ENCODE measurements around the gene ACKR2.
A peak's percentile ranks its signal among the peaks of the same experiment; 100 is the strongest.
"Not testable (repeated sequence)": the region's sequence is repeated elsewhere in the genome, so short reads cannot be mapped to it uniquely, and the experiment has no call there.

Gene ACKR2

DNA sequence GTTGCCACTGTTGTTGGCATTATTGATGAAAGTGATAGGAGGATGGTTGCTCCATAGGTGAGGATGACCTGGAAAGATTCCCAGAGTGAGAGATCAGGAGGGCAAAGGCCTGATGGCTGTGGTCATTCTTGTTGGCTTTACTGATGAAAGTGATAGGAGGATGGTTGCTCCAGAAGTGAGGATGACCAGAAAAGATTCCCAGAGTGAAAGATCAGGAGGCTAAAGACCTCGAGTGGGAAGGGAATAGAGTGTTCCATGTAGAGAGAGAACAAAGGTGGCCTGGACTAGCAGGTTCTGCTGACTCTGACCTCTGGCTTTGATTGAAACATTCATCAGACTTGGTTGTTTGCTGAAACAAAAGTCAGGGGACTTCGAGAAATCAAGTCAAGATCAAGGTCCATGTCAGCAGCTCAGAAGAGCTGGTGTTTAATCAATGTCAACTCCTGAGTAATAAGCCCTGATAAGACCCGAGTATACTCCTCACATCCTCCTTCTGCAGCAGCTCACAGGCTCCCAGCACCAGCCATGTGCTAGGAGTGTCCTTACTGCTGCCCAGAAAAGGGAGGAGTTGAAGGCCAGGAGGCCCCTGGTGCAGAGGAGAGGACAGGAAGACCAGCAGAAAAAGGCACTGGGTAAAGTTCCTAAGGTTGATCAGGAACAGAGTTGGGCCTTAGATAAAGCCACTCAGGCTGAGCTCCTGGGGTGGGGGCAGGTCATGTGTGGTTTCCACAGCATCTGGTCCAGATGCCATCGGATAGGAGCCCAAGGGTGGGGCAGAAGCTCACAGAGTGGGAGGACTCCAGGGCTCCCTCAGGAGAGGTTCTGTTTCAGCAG, 46.5 kb downstream of the ACKR2 start:
- no peak for DNase-seq (ENCODE audit: low read depth, low spot score)

DNA sequence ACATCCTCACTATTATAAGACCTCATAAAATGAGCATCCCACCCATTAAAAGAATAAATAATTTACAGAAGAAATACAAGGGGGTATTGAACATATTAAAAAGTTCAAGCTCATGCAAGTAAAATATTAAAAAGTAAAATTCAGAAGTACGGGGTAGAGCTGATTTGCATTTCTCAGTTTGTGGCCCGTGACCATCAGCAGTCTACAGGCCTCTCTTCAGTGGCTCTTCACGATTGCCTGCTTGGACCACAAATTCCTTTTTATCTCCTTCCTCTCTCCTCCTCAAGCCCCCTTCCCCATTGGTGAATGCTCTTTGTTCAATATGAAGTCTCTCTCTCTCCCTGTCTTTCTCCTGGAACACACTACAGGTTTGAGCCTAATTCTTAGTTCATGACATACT, 47.3 kb downstream of the ACKR2 start:
- DNase-seq (ENCODE audit: low read depth, low spot score), result no peak

DNA sequence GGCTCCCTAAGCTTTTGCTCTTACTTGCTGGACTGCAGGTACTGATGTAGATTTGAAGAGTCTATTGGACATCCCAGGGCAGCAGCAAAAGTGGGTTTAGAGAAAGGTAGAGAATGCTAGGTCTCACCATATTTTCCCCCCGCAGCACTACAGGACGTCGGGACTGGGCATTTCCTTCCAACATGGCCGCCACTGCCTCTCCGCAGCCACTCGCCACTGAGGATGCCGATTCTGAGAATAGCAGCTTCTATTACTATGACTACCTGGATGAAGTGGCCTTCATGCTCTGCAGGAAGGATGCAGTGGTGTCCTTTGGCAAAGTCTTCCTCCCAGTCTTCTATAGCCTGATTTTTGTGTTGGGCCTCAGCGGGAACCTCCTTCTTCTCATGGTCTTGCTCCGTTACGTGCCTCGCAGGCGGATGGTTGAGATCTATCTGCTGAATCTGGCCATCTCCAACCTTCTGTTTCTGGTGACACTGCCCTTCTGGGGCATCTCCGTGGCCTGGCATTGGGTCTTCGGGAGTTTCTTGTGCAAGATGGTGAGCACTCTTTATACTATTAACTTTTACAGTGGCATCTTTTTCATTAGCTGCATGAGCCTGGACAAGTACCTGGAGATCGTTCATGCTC, 55.2 kb downstream of the ACKR2 start:
- DNase-seq (ENCODE audit: low read depth, low spot score), result no peak

GRCh38 chr3:42865256-42865655, 56.0 kb downstream of the ACKR2 start:
- DNase-seq (ENCODE audit: low read depth, low spot score), result no peak

- no peak for DNase-seq (ENCODE audit: low read depth, low spot score)
Measured at GRCh38 chr3:42867138-42867537, 57.9 kb downstream of the ACKR2 start.

- no peak for DNase-seq (ENCODE audit: low read depth, low spot score)
Measured at GRCh38 chr3:42868841-42869240, 59.6 kb downstream of the ACKR2 start.

GRCh38 chr3:42871592-42872196, 62.4 kb downstream of the ACKR2 start:
- DNase-seq (ENCODE audit: low read depth, low spot score), result no peak

GRCh38 chr3:42872718-42873117, 63.5 kb downstream of the ACKR2 start:
- no peak for DNase-seq (ENCODE audit: low read depth, low spot score)

GRCh38 chr3:42873221-42873982, 64.2 kb downstream of the ACKR2 start:
- DNase-seq (ENCODE audit: low read depth, low spot score), result no peak

DNA sequence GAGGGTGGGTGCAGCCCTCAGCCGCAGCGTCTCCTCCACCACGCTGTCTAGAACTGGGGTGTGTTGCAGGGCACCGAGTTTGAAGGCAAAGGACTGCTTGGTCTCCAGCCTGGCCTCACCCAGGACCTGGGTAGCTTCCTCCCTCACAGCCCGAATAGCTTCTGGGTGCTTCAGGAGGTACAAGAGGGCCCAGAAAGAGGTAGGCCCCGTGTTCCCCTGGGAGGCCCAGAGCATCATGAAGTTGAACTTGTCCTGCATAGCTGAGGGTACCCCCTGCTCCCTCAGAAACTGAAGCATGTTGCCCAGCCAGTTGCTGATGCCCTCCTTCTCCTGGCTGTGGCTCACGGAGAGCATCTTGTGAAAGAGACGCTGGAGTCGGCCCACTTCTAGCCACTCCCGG, 65.5 kb downstream of the ACKR2 start:
- DNase-seq (ENCODE audit: low read depth, low spot score), result no peak

DNA sequence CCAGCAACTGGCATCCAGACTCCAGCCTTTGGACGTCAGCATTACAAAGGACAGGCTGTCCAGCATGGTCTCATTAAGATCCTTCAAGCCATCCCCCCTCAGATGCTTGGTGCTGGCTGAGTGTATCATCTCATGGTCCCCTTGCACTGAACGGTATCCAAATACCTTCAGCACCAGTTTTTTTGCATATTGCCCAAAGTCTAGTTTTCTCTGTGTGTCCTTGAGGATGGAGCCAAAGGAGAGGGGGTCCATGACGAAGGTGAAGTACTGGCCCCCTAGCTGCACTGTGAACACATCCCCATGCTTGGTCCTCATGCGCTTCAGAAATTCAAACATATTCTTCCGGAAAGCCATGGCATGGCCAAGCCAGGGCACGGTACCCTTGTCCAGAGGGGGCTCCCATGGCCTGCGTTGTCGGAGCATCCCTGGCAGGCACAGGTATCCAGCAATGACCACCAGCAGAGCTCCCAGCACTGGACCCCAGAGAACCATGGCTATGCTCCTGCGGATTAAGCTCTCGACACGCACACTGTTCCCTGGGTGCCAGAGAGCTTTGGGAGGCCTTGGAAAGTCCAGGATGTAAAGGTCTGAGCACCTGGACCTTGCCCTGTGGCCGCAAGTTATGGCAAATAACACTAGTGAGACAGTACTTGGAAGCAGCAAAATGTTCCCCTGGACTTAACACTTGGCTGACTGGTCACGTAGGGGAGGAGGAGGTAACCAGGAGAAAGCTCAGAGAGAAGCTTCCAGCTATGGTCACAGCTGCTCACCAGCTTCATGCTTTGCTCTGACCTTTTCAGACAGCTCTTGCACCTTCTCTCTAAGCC, 66.3 kb downstream of the ACKR2 start, which contains the start of gene CYP8B1:
TSS of gene CYP8B1 (minus strand) at position 555 of the 827 bp plus-strand sequence. CDS start at position 492, 63 bp downstream.
- DNase-seq (ENCODE audit: low read depth, low spot score), result no peak

- no peak for DNase-seq (ENCODE audit: low read depth, low spot score)
Measured at GRCh38 chr3:42876401-42876800, 67.2 kb downstream of the ACKR2 start.

GRCh38 chr3:42876940-42877720, 67.9 kb downstream of the ACKR2 start:
- DNase-seq (ENCODE audit: low read depth, low spot score), result no peak

DNA sequence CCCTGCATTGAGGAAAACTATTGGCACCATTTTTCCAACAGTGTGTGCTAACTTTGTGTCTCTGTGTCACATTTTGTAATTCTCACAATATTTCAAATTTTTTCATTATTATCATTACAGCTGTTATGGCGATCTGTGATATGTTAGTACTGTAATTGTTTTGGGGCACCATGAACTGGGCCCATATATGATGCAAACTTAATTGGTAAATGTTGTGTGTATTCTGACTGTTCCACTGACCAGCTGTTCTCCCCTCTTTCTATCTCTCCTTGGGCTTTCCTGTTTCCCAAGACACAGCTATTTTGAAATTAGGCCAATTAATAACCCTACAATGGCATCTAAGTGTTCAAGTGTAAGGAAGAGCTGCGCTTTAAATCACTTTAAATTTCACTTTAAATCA, 68.6 kb downstream of the ACKR2 start:
- DNase-seq (ENCODE audit: low read depth, low spot score), result no peak

DNA sequence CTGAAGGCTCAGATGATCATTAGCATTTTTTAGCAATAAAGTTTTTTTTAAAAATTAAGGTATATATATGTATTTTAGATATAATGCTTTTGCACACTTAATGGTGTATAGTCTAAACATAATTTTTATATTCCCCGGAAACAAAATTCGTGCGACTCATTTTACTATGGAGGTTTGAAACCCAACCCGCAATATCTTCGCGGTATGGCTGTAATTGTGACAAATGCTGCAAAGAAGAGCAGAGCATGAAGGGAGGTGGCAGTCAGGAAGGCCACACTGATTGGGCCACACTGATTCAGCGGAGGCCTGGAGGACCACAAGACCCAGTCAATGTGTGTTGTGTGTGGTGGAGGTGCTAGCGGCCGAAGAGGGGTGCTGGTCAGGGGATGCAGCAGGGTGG, 70.9 kb downstream of the ACKR2 start:
- DNase-seq (ENCODE audit: low read depth, low spot score), result no peak

- peak; percentile 2 for DNase-seq (ENCODE audit: low read depth, low spot score)
Measured at GRCh38 chr3:42880601-42881451, 71.6 kb downstream of the ACKR2 start.

DNA sequence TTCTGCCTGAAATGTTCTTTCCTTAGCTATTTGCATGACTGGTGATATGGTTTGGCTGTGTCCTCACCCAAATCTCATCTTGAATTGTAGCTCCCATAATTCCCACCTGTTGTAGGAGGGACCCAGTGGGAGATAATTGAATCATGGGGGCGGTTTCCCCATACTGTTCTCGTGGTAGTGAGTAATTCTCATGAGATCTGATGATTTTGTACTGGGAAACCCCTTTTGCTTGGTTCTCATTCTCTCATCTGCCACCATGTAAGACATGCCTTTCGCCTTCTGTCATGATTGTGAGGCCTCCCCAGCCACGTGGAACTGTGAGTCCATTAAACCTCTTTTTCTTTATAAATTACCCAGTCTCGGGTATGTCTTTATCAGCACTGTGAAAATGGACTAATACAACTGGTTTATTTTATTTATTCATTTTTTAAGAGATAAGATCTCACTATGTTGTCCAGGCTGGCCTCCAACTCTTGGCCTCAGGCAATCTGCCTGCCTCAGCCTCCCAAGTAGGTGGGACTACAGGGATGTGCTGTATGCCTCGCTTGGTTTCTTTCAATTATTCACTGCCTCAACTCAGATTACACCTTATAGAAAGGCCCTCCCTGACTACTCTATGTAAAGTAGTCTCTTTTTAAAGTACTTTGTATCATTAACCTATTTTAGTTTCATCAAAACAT, 74.1 kb downstream of the ACKR2 start:
- DNase-seq (ENCODE audit: low read depth, low spot score), result not testable (repeated sequence)

- no peak for DNase-seq (ENCODE audit: low read depth, low spot score)
Measured at GRCh38 chr3:42884324-42884723, 75.1 kb downstream of the ACKR2 start.
